Activated T-helper 1 cell treated with Interleukin-2 at 50 U/mL for 16 hours (primary cell): Measurements from ENCODE around the gene EXOC6B.

Experiments
- DNase-seq: peaks from one replicate; pipeline ENCODE4 v3.0.0-alpha.2; 2020; ENCODE audit warnings: low read depth

EXOC6B gene

GRCh38 chr2:72210470-72210869 is 615.4 kb downstream of the EXOC6B start:
- DNase-seq, result no peak

DNA sequence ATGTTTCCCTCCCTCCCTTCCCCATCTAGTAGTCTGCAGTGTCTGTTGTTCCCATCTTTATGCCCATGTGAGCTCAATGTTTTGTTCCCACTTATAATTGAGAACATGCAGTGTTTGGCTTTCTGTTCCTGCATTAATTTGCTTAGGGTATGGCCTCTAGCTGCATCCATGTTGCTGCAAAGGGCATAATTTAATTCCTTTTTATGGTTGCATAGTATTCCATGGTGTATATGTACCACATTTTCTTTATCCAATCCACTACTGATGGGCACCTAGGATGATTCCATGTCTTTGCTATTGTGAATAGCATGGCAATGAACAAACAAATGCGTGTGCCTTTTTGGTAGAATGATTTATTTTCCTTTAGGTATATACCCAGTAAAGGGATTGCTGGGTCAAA is 617.6 kb downstream of the EXOC6B start:
- no peak for DNase-seq

- DNase-seq, result no peak
Observed at GRCh38 chr2:72207334-72207733, 618.5 kb downstream of the EXOC6B start.

DNA sequence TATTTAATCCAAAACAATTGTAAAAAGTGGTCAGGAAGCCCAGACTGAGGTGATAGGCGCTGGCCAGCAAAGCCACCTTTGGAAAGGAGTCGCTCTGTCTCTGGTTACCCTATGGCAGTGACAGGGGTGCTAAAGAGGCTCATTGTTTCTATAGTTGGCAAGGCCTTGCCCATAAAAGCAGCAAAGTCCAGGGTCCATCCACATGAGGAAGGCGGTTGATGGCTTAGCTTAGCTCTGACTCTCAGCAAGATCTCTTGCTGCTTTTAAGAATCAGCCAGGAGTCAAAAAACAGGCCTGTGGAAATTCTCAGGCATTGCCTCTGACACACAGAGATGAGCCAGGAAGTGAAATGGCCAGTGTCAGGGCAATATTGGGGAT is 620.3 kb downstream of the EXOC6B start:
- DNase-seq, result no peak

- no peak for DNase-seq
Observed at GRCh38 chr2:72204786-72205503, 620.9 kb downstream of the EXOC6B start.

GRCh38 chr2:72204156-72204785 is 621.6 kb downstream of the EXOC6B start:
- DNase-seq, result no peak

DNA sequence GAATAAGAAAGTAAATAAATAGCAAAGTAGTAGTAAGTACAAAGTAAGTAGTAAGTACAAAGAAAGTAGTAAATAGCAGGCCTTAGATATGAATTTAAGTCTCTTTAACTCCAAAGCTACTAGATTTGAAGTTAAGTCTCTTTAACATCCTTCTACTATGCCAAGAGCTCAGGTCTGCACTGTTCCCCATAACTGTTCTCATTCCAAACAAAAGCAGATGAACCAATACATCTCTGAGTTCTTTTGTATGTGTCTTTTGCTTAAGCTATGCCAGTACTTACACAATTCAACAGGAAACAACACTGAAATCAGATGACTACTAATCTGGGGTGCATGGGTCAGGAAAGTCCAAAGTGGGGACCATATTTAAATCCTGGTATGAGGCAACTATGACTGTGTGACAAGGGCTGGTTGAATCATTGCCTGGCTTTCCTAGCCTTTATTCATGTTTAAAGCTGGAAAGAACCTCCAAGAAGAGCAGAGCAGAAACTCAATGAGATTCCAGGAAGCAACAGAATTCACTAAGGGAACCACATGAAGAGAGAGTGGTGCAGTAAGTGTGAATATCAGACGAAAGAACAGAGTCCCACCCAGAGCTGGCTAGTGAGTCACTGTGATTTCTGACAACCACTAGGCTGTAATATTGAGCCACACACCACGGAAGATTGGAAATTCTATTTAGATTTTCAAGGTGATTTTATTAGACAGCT is 627.1 kb downstream of the EXOC6B start:
- no peak for DNase-seq

DNA sequence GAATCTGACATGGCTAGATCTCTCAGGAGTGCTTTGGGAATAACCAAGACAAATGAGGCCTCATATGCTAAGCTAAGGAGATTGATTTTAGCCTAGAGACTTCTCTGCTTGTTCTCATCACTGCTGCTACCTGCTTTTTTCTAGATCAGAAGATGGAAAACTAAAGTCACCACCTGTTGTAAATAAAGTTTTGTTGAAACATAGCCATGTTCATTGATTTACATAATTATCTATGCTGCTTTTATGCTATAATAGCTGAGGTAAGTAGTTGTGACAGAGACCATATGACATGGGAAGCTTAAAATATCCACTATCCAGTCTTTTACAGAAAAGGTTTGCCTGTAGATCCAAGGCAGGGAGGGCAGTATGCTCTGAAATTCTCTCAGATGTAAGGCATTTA is 632.1 kb downstream of the EXOC6B start:
- no peak for DNase-seq

DNA sequence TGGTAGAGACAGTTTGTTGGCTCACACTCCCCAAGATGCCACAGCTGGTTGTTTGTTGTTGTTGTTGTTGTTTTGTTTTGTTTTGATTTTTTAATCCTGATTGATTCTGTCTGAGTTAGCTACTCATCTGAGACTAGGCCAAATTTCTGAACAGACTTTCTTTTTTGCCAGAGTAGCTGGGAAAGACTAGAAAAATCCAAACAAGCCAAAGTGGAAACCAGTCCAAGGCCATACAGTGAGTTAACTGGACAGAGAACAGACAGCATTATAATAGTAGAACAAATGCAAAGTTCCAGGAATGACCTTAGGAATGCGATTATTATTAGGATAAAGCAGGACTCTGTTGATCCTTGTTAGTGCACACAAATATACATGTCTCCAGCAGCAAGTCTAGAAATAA is 634.4 kb downstream of the EXOC6B start:
- DNase-seq, result no peak

- no peak for DNase-seq
Observed at GRCh38 chr2:72185206-72185605, 640.6 kb downstream of the EXOC6B start.

- no peak for DNase-seq
Observed at GRCh38 chr2:72183466-72183865, 642.4 kb downstream of the EXOC6B start.

DNA sequence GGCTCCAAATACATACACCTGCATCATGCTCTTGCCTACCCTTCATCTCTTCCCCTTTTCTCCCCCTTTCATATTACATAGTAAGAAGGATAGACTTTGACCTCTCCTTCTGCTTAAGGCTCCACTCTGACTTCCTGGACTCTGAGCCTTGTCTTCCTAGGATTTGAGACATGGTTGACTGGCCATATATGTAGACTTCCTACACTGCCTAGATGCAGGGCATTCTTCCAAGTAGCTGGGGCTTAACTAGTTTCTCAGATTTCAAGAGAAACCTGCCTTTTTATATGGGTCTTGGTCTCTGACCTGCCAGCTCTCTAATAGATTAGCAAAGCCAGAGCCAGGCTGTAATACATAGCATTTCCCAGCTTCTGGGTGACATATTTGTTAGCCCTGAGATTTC is 642.8 kb downstream of the EXOC6B start:
- no peak for DNase-seq

- no peak for DNase-seq
Observed at GRCh38 chr2:72182547-72182946, 643.3 kb downstream of the EXOC6B start.

DNA sequence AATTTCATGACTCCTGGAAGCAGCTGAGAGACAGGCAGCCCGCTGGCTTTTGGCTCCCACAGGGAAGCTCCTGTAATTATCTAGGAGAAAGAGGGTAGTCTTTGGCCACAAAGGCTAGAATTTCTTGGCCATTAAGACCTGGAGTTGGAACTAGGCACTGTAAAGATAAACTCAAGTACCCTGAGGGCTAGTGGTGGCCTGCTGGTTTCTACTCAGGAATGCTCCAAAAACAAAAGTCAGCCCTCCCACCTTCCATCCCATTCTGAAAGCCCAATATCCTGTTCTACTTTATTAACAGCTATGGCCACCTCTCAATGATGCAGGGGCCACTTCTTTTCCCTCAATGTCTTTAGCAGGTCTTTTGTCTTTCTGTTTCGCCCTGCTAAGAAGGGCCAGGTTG is 644.2 kb downstream of the EXOC6B start:
- DNase-seq, result no peak

GRCh38 chr2:72180351-72180750 is 645.5 kb downstream of the EXOC6B start:
- no peak for DNase-seq

DNA sequence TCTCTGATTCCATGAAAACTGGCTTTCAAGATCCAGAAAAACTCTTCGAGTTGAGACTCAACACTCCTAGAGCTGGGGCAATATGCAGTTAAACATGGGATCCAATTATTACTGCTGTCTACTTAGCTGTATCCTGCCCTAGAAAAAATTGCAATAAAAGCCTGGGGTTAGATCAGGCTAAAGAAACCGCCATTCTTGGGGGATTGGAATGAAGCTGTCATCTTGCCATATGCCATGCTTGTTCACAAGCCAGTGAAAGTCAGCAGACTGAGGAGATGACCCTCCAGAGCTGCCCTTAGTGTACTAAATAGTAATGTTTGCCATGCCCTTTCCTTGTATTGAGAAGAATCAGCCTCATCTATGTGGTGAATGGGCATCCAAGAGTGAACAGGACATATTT is 647.3 kb downstream of the EXOC6B start:
- DNase-seq, result no peak

- DNase-seq, result no peak
Observed at GRCh38 chr2:72176281-72176680, 649.6 kb downstream of the EXOC6B start.

DNA sequence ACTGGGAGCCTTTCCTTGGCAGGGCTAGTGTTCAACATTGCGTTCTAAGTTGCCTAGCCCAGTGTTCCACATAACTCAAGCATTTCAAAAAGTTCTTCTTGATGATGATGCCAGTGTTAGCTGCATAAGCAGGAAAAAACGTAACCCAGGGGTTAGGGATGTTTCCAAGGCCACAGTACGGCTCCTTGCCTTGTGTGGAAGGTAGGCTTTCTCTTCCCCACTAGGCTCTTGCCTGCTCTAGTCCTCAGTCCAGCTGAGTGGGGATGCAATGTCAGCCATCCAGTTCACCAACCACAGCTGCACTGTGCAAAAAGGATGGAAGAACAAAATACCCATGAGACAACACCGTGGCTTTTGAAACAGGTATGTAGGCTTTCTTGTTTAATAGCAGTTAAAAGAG is 650.2 kb downstream of the EXOC6B start:
- DNase-seq, result no peak

DNA sequence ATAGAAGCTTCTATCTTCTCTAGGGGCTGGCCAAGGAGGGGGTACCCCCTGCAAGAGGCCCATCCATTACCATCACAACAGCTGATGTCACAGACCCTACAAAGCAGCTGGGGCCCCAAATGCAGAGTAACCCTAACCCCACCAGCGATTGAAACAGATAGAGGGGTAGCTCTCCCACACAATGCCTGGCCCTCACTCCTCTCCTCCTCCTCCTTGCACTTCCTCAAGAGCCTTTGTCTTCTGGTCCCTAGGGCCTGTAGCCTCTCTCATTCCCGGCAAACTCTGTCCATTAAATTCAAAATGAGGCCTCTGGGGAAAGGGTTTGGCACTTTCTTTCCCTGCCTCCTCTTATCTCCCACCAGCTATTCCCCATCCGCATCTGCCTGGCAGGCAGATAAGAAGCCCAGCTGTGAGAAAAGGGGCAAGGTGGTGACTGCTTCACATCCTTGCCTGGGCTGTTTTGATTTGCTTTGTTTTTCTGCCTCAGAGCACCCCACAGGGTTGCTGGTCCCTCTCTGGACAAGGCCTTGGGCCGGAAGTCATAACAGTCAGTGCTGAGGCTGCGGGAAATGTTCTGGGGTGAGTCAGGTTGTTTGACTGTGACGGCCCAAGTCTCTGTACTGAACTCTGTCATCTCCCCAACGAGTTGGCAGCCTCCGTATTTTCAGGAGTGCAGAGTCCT is 652.1 kb downstream of the EXOC6B start:
- no peak for DNase-seq

- no peak for DNase-seq
Observed at GRCh38 chr2:72172478-72172877, 653.4 kb downstream of the EXOC6B start.

DNA sequence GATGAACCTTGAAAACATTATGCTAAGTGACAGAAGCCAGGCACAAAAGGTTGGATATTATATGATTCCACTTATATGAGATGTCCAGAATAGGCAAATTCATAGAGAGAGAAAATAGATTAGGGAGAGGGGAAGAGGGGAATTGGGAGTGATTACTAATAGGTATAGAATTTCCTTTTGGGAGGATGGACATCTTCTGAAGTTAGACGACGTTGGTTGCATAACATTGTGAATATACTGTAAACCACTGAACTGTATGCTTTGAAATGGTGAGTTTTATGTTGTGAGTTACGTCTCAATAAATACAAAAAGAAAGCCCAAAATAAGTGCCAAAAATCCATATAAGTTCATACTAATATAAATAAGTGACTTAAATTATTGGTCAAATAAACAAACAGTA is 659.6 kb downstream of the EXOC6B start:
- DNase-seq, result no peak

- DNase-seq, result no peak
Observed at GRCh38 chr2:72165792-72166191, 660.0 kb downstream of the EXOC6B start.

DNA sequence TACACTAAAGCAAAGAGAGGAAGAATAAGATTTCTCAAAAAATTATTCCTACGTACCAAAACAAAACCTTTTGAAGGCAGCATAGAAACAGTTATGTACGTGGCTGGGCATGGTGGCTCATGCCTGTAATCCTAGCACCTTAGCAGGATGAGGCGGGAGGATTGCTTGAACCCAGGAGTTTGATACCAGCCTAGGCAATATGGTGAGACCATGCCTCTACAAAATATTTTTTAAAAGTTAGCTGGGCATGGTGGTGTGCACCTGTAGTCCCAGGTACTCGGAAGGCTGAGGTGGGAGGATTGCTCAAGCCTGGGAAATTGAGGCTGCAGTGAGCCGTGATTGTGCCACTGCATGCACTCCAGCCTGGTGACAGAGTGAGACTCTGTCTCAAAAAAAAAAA is 663.3 kb downstream of the EXOC6B start:
- no peak for DNase-seq
